H1 (cell line): Measurements from ENCODE around the gene HRH2. TPM values are rescaled to one million over a fixed set of nuclear protein-coding genes. Genes with fewer than 3 reads are reported as not detected.

Source experiments
- CTCF ChIA-PET: fragments of 300-600 bp; sonication (Branson Sonifier 250); formaldehyde crosslinking; loops from one replicate; lab custom pipeline; 2021; ENCODE audit not compliant: partially characterized antibody; lab: Charles Lee
- POLR2A ChIA-PET: fragments of 300-600 bp; sonication (Branson Sonifier 250); formaldehyde crosslinking; loops from one replicate; lab custom pipeline; 2021; ENCODE audit warnings: inconsistent platforms; ENCODE audit not compliant: partially characterized antibody; lab: Charles Lee
- DNase-seq, 2 experiments: peaks; one replicate each; pipeline versions ENCODE4 v3.0.0 to v3.0.0-alpha.2; 2010 to 2022; ENCODE audit warnings: low spot score in 2 of 2, low read depth in 1 of 2, mixed read lengths in 1 of 2
- FAIRE-seq: peaks from 2 replicates; lab custom pipeline; 2011; peaks lifted over from hg19 to GRCh38; lab: Jason Lieb, UNC
- H2AFZ ChIP-seq: 2 replicates; pipeline ENCODE4 v1.8.1; 2012; ENCODE audit warnings: low read length, inconsistent platforms
- H2AK5ac ChIP-seq: 2 replicates; pipeline ENCODE4 v1.6.1; 2013; ENCODE audit warnings: low read depth, low read length
- H2BK120ac ChIP-seq: replicated peaks from 2 replicates; pipeline ENCODE3; 2013; ENCODE audit warnings: low read depth, low read length, inconsistent platforms
- H2BK12ac ChIP-seq: 2 replicates; pipeline ENCODE4 v1.6.1; 2013; ENCODE audit warnings: low read depth, low read length
- H2BK15ac ChIP-seq: 2 replicates; pipeline ENCODE4 v1.6.1; 2013; ENCODE audit warnings: low read length
- H2BK20ac ChIP-seq: 2 replicates; pipeline ENCODE4 v1.6.1; 2013; ENCODE audit warnings: low read length
- H2BK5ac ChIP-seq: 2 replicates; pipeline ENCODE4 v1.6.1; 2013; ENCODE audit warnings: low read depth, low read length
- H3K14ac ChIP-seq: 2 replicates; pipeline ENCODE4 v1.6.1; 2013; ENCODE audit warnings: inconsistent platforms; ENCODE audit not compliant: insufficient read length
- H3K18ac ChIP-seq: 2 replicates; pipeline ENCODE4 v1.6.1; 2013; ENCODE audit warnings: low read length; ENCODE audit errors: extremely low read depth
- H3K23ac ChIP-seq: 2 replicates; pipeline ENCODE4 v1.6.1; 2013; ENCODE audit warnings: inconsistent platforms; ENCODE audit not compliant: insufficient read length
- H3K23me2 ChIP-seq: 2 replicates; pipeline ENCODE4 v1.6.1; 2013; ENCODE audit warnings: low read depth, low read length
- H3K27ac ChIP-seq: 2 replicates; pipeline ENCODE4 v1.6.1; 2011; ENCODE audit warnings: low read depth, low read length, inconsistent platforms
- H3K27me3 ChIP-seq, 4 experiments: replicated peaks in 1 of 4; 1 replicate in 1 of 4; 2 replicates in 3 of 4; pipeline versions ENCODE4 v1.6.1 to v1.8.1; 2011 to 2013; ENCODE audit warnings: low read length in 3 of 4, mild to moderate bottlenecking in 3 of 4, inconsistent platforms in 2 of 4, mixed read lengths in 2 of 4, moderate library complexity in 1 of 4; ENCODE audit not compliant: control insufficient read depth in 3 of 4, insufficient read depth in 3 of 4; ENCODE audit errors: extremely low read depth in 1 of 4
- H3K36me3 ChIP-seq, 4 experiments: 2 replicates each; pipeline versions ENCODE4 v1.6.1 to v1.8.1; 2011 to 2013; ENCODE audit warnings: mild to moderate bottlenecking in 4 of 4, low read length in 3 of 4, moderate library complexity in 2 of 4, control low read depth in 1 of 4, inconsistent platforms in 1 of 4; ENCODE audit not compliant: insufficient read depth in 4 of 4, control insufficient read depth in 2 of 4
- H3K4ac ChIP-seq: replicated peaks from 2 replicates; pipeline ENCODE3; 2013; ENCODE audit warnings: low read length, low read depth, mixed read lengths, inconsistent platforms; ENCODE audit not compliant: insufficient read length
- H3K4me1 ChIP-seq, 4 experiments: replicated peaks in 1 of 4; 1 replicate in 1 of 4; 2 replicates in 3 of 4; pipeline versions ENCODE4 v1.6.1 to v1.8.1; 2011 to 2013; ENCODE audit warnings: low read length in 3 of 4, inconsistent platforms in 2 of 4, mixed read lengths in 1 of 4; ENCODE audit not compliant: insufficient read depth in 4 of 4, control insufficient read depth in 3 of 4
- H3K4me2 ChIP-seq, 2 experiments: 2 replicates each; pipeline versions ENCODE4 v1.6.1 to v1.8.1; 2011 to 2013; ENCODE audit warnings: low read depth in 2 of 2, low read length in 2 of 2, control low read depth in 1 of 2, inconsistent platforms in 1 of 2, mild to moderate bottlenecking in 1 of 2; ENCODE audit not compliant: insufficient read depth in 1 of 2
- H3K4me3 ChIP-seq, 4 experiments: fragments of 200-600, 300-600 bp in 1 of 4; sonication (generic), shearing (Covaris generic), sonication (Bioruptor Twin) in 1 of 4; 2 replicates each; pipeline versions ENCODE4 v1.5.1 to v1.8.1; 2011 to 2016; ENCODE audit warnings: low read length in 4 of 4, low read depth in 3 of 4, control low read depth in 2 of 4, inconsistent platforms in 2 of 4, mild to moderate bottlenecking in 2 of 4, mixed read lengths in 1 of 4, moderate library complexity in 1 of 4; ENCODE audit not compliant: insufficient read depth in 2 of 4; ENCODE audit errors: extremely low read depth in 1 of 4
- H3K56ac ChIP-seq: replicated peaks from 2 replicates; pipeline ENCODE3; 2013; ENCODE audit warnings: low read depth, mild to moderate bottlenecking, mixed read lengths, low read length, inconsistent platforms; ENCODE audit not compliant: insufficient read length
- H3K79me1 ChIP-seq: 2 replicates; pipeline ENCODE4 v1.6.1; 2013; ENCODE audit warnings: low read depth, low read length, control low read depth
- H3K79me2 ChIP-seq, 2 experiments: 2 replicates each; pipeline versions ENCODE4 v1.6.1 to v1.8.1; 2012 to 2013; ENCODE audit warnings: low read length in 2 of 2, mild to moderate bottlenecking in 2 of 2, inconsistent platforms in 1 of 2; ENCODE audit not compliant: insufficient read depth in 2 of 2, control insufficient read depth in 1 of 2
- H3K9ac ChIP-seq, 4 experiments: replicated peaks in 1 of 4; 1 replicate in 1 of 4; 2 replicates in 3 of 4; pipeline versions ENCODE4 v1.6.1 to v1.8.1; 2011 to 2013; ENCODE audit warnings: low read depth in 3 of 4, low read length in 3 of 4, control low read depth in 2 of 4, mild to moderate bottlenecking in 2 of 4, moderate library complexity in 2 of 4, inconsistent platforms in 1 of 4; ENCODE audit errors: extremely low read depth in 1 of 4
- H3K9me3 ChIP-seq, 2 experiments: 2 replicates each; pipeline versions ENCODE4 v1.6.1 to v1.8.1; 2012 to 2013; ENCODE audit warnings: mild to moderate bottlenecking in 2 of 2, moderate library complexity in 2 of 2, control low read depth in 1 of 2, inconsistent platforms in 1 of 2, low read depth in 1 of 2, low read length in 1 of 2, mixed read lengths in 1 of 2; ENCODE audit not compliant: insufficient read depth in 2 of 2
- H4K20me1 ChIP-seq, 2 experiments: replicated peaks in 1 of 2; 2 replicates each; pipeline versions ENCODE3 to v1.8.1; 2011 to 2013; ENCODE audit warnings: inconsistent platforms in 2 of 2, low read length in 2 of 2, mild to moderate bottlenecking in 1 of 2; ENCODE audit not compliant: insufficient read depth in 2 of 2, control insufficient read depth in 1 of 2
- H4K5ac ChIP-seq: 2 replicates; pipeline ENCODE4 v1.6.1; 2013; ENCODE audit warnings: low read length, low read depth, mixed read lengths, inconsistent platforms; ENCODE audit not compliant: insufficient read length
- H4K8ac ChIP-seq: 2 replicates; pipeline ENCODE4 v1.8.0; 2013; ENCODE audit warnings: mild to moderate bottlenecking, moderate library complexity, low read length, inconsistent platforms; ENCODE audit not compliant: insufficient read depth; ENCODE audit errors: extremely low read depth
- H4K91ac ChIP-seq: replicated peaks from 2 replicates; pipeline ENCODE3; 2013; ENCODE audit warnings: low read length, mixed read lengths, inconsistent platforms; ENCODE audit not compliant: insufficient read length
- ATF3 ChIP-seq: IDR thresholded peaks from 2 replicates; pipeline ENCODE4 v1.6.1; 2011; ENCODE audit warnings: low read depth, mild to moderate bottlenecking, low read length; ENCODE audit not compliant: insufficient read depth
- CHD1 ChIP-seq: IDR thresholded peaks from 2 replicates; pipeline ENCODE4 v1.6.1; 2012; ENCODE audit warnings: low read depth, low read length, improper control_type of control experiment
- CREB1 ChIP-seq: IDR thresholded peaks from 2 replicates; pipeline ENCODE4 v1.6.1; 2012; ENCODE audit warnings: inconsistent platforms
- E2F6 ChIP-seq: IDR thresholded peaks from 2 replicates; pipeline ENCODE4 v1.6.1; 2012; ENCODE audit warnings: inconsistent platforms
- FOSL1 ChIP-seq: IDR thresholded peaks from 2 replicates; pipeline ENCODE4 v1.6.1; 2011; ENCODE audit warnings: mild to moderate bottlenecking, low read depth, low read length, moderate library complexity; ENCODE audit not compliant: insufficient read depth
- KDM1A ChIP-seq: fragments of 200-600, 300-600 bp; sonication (generic); IDR thresholded peaks from 2 replicates; pipeline ENCODE4 v1.7.1; 2016; ENCODE audit warnings: mild to moderate bottlenecking, low read length, borderline replicate concordance
- MAFK ChIP-seq: IDR thresholded peaks from 2 replicates; pipeline ENCODE4 v1.6.1; 2012; ENCODE audit warnings: low read depth, mild to moderate bottlenecking, improper control_type of control experiment, low read length
- SP2 ChIP-seq: IDR thresholded peaks from 2 replicates; pipeline ENCODE4 v1.6.1; 2012; ENCODE audit warnings: mild to moderate bottlenecking, low read length, inconsistent platforms
- WGBS, 2 experiments: shearing (Covaris generic) in 1 of 2; methylation state at CpG; one replicate each; pipeline versions ENCODE4 v1.1.6 to v1.1.7; 2013 to 2015; ENCODE audit warnings: low lambda C conversion rate in 2 of 2, mixed read lengths in 2 of 2, inconsistent platforms in 1 of 2, low coverage in 1 of 2, missing lambda C conversion rate in 1 of 2; ENCODE audit not compliant: insufficient replicate concordance in 2 of 2, insufficient coverage in 1 of 2, insufficient read length in 1 of 2; ENCODE audit errors: extremely low coverage in 1 of 2, missing lambda C conversion rate in 1 of 2; 5-methylcytosine and 5-hydroxymethylcytosine counted together
- polyA plus RNA-seq, 7 experiments: library from polyadenylated mRNA; depleted of rRNA in 3 of 7; stranded (reverse) in 5 of 7; unstranded in 2 of 7; fragments of >200 nt in 5 of 7; fragments of 200-250 nt in 2 of 7; gene quantifications; 1 replicate in 5 of 7; 2 replicates in 1 of 7; 4 replicates in 1 of 7; pipeline versions ENCODE4 v1.2.1 to v1.2.3, GENCODE V29; 2011 to 2013; ENCODE audit warnings: missing spikeins in 2 of 7, mixed read lengths in 2 of 7
- total RNA-seq: library from RNA; stranded (reverse); fragmentation: NEBNext Ultra II Directional; extraction: Animal tissue kit (Norgen Biotek cat#: 25700); gene quantifications from 2 replicates; pipeline ENCODE4 v1.2.1, GENCODE V29; 2021

Gene HRH2
- total and polyA plus RNA-seq, 2 of the 8 experiments (the other 6 are each of a cell fraction or from before 2014, with no cell fraction given) = 7.8 to 8.1 TPM

GRCh38 chr5:175654339-175654738 lies 3.5 kb upstream of the HRH2 start:
- no peak overlapping the region for H2AK5ac ChIP-seq
- no peak overlapping the region for H3K23ac ChIP-seq
- no peak for DNase-seq
- no peak overlapping the region for H4K5ac ChIP-seq
- no peak overlapping the region for H3K4me3 ChIP-seq
- POLR2A ChIA-PET = interaction anchor here (0.7 kb wide), 1 partner anchor 11 kb away, joined by 3 read pairs; no protein-coding TSS in a partner anchor
- peaks cover 0 to 11% (median 2%) of the 10 kb centered on the region in 4 experiments; a peak in 5 of 7 replicates for H3K4me1 ChIP-seq
- no peak overlapping the region for H3K56ac ChIP-seq
- H2BK120ac ChIP-seq = no peak overlapping the region
- no peak overlapping the region for H2AFZ ChIP-seq
- no peak overlapping the region for H4K91ac ChIP-seq
- H3K23me2 ChIP-seq = peaks cover 11% of the 10 kb centered on the region; the same call in 1 of the 2 replicates
- H3K79me2 ChIP-seq = no peaks in the 10 kb centered on the region
- no peaks in the 10 kb centered on the region for H3K79me1 ChIP-seq
- WGBS, 2 experiments = 87% methylated on average over 7 of the region's 7 CpGs; no CpG with 5 or more reads in 1 of the 2 experiments
- H3K27me3 ChIP-seq = peaks cover 0 to 6% (median 0%) of the 10 kb centered on the region in 4 experiments; a peak in 5 of 7 replicates
- TF ChIP-seq SP2 = no peak
- TF ChIP-seq MAFK = no peak
- TF ChIP-seq CHD1 = no peak
- no peak for TF ChIP-seq ATF3
- TF ChIP-seq CREB1 = no peak
- TF ChIP-seq KDM1A = no peak
- TF ChIP-seq E2F6 = no peak
- TF ChIP-seq FOSL1 = no peak
- TF ChIP-seq, all 59 proteins: peak for 0
- Histone ChIP-seq H3K4ac (no peak overlapping the region), H3K14ac (no peak overlapping the region), H2BK5ac (no peak overlapping the region), H3K4me2 (no peak overlapping the region), H2BK15ac (no peak overlapping the region), H4K8ac (no peak overlapping the region), H3K9ac (no peak overlapping the region), H2BK12ac (no peak overlapping the region), H3K27ac (no peak overlapping the region), H3K18ac (no peak overlapping the region), H3K9me3 (peaks cover 12 to 16% of the 10 kb centered on the region in 2 experiments), H2BK20ac (no peak overlapping the region), H4K20me1 (no peaks in the 10 kb centered on the region), H3K36me3 (no peaks in the 10 kb centered on the region)
- FAIRE-seq = no peak
- CTCF ChIA-PET = interaction anchor here (1.1 to 1.6 kb wide), 5 partner anchors 21 to 120 kb away, joined by 3 to 5 read pairs (median 3); no protein-coding TSS in a partner anchor
